Subcutaneous abdominal adipose tissue (tissue), 5 donors: Measurements from ENCODE around the gene WDR4.
"Not testable (repeated sequence)": the region's sequence is repeated elsewhere in the genome, so short reads cannot be mapped to it uniquely, and the experiment has no call there.

Experiments used
- H3K27ac ChIP-seq: one replicate; pipeline ENCODE4 v1.7.0; 2013; ENCODE audit warnings: low read depth, mild to moderate bottlenecking, inconsistent platforms, low read length, moderate library complexity
- H3K27me3 ChIP-seq, 5 donors: one replicate each; pipeline ENCODE4 v1.7.0; 2013; ENCODE audit warnings: low read length in 5 of 5, inconsistent platforms in 1 of 5; ENCODE audit not compliant: control insufficient read depth in 5 of 5, insufficient read depth in 4 of 5
- H3K36me3 ChIP-seq, 5 donors: one replicate each; pipeline ENCODE4 v1.7.0; 2013; ENCODE audit warnings: low read length in 5 of 5; ENCODE audit not compliant: control insufficient read depth in 5 of 5, insufficient read depth in 5 of 5
- H3K4me1 ChIP-seq, 5 donors: one replicate each; pipeline ENCODE4 v1.7.0; 2013; ENCODE audit warnings: low read length in 5 of 5, mild to moderate bottlenecking in 3 of 5, moderate library complexity in 1 of 5; ENCODE audit not compliant: control insufficient read depth in 5 of 5, insufficient read depth in 5 of 5
- H3K4me3 ChIP-seq, 5 donors: one replicate each; pipeline ENCODE4 v1.7.0; 2013; ENCODE audit warnings: low read length in 5 of 5, low read depth in 1 of 5
- H3K9ac ChIP-seq, 5 donors: one replicate each; pipeline ENCODE4 v1.7.0; 2013; ENCODE audit warnings: low read length in 5 of 5, mild to moderate bottlenecking in 4 of 5, moderate library complexity in 3 of 5
- H3K9me3 ChIP-seq, 5 donors: one replicate each; pipeline ENCODE4 v1.7.0; 2013; ENCODE audit warnings: low read length in 5 of 5; ENCODE audit not compliant: control insufficient read depth in 5 of 5
- donor health status: healthy.
- donor health status: healthy.
- donor health status: healthy.
- donor health status: healthy.
- donor health status: healthy.

The WDR4 gene

DNA sequence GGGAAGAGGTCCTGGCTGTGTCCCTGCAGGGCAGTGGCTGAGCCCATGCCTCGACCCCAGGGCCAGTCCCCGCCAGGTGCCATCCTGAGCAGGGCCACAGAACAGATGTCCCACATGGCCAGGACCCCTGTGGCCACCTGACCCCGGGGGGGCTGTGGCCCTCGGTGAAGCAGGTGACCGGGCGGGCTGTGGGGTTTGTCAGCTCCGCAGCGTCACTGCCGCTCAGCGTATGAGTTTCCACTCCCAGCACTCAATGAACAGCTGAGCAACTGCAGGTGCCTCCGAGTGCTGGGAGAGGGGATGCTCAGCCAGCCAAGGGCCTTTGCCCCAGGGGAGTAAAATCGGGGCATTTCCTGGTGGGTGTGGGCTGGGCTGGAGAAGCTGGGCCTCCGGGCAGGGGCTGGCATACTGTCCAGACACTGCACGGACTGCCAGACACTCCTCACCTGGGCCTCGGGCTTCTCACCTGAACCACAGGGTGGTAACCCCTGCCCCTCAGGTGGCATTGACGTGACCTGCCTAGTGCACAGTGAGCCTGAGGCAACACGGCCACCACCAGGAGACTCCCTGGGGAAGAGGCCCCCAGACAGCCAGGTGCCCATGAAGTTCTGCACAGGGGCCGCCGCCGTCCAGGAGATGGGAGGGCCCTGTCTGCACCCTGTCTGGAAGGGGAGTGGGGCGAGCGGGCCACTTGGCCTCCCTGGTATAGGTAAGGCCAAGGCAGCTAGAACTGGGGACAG lies 37.3 kb downstream of the WDR4 start:
- H3K4me3 ChIP-seq, H3K9ac ChIP-seq, H3K27me3 ChIP-seq, H3K9me3 ChIP-seq, H3K27ac ChIP-seq: not testable (repeated sequence)
- peaks cover 2 to 16% (median 8%) of the 10 kb centered on the region in 5 donors for H3K4me1 ChIP-seq
- H3K36me3 ChIP-seq = peaks cover 0 to 66% (median 54%) of the 10 kb centered on the region in 5 donors

DNA sequence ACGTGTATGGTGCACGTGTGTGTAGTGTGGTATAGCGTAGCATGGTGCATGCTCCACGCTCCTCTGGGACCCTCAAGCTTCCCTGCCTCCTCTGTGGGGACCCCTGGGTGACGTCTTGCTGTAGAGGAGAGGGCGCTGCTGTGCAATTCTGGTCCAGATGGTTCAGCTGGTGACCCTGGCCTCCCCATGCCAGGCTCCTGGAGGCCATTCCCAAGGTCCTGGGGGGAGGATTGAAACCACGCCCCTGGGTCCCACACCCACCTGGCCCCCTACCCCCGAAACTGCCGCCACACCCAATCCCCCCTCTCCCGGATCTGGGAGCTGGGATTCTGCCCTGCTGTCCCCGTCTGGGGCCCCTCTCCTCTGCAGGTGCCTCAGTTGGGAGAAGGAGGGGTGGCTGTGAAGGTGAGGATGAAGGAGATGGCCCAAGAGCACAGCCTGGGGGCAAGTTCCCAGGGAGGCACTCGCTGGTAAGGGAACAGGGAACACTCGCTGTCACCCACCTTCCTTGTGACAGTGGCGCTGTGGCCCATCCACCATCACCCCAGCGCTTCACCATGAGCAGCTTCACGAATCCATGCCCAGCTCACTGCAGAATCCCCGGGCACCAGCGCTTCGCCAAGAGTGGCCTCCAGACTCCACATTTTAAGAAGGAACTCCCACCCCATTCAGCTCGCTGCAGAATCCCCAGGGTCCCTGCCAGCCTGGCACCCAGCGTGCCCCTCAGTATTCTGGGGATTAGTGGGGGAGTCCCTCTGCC lies 38.0 kb downstream of the WDR4 start:
- Histone ChIP-seq H3K4me3 (no peak overlapping the region), H3K9me3 (no peaks in the 10 kb centered on the region), H3K27me3 (no peaks in the 10 kb centered on the region), H3K27ac (no peak overlapping the region), H3K36me3 (peaks cover 0 to 60% (median 51%) of the 10 kb centered on the region in 5 donors), H3K4me1 (peaks cover 2 to 16% (median 8%) of the 10 kb centered on the region in 5 donors), H3K9ac (no peak overlapping the region)

DNA sequence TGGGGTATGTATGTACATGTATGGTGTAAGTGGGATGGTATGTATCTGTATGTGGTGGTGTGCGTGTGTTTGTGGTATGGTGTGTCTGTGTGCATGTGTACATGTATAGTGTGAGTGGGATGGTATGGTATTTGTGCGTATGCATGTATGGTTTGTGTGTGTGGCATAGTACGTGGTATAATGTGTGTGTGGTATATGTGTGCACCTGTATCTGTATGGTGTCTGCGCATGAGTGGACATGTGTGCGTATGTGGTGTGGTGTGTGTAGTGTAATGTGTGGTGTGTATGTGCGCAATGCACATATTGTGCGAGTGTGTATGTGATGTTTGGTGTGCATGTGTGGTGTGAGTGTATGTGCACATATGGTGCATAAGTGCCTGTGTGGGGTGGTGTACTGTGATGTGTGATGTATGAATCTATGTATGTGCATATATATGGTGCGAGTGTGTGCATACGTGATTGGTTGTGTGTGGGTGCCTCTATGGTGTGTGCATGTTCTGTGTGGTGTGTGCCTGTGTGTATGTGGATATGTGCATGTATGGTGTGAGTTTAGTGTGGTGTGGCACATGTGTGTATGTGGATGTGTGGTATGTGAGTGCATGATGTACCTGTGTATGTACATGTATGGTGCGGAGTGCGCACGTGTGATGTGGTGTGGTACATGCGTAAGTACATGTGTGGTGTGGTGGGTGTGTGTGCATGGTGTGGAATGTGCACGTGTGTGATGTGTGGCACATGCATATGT lies 38.8 kb downstream of the WDR4 start:
- Histone ChIP-seq H3K4me3 (no peak overlapping the region), H3K9me3 (no peaks in the 10 kb centered on the region), H3K27me3 (no peaks in the 10 kb centered on the region), H3K4me1 (peaks cover 2 to 14% (median 8%) of the 10 kb centered on the region in 5 donors), H3K9ac (no peak overlapping the region), H3K27ac (no peak overlapping the region), H3K36me3 (peaks cover 0 to 53% (median 45%) of the 10 kb centered on the region in 5 donors)

DNA sequence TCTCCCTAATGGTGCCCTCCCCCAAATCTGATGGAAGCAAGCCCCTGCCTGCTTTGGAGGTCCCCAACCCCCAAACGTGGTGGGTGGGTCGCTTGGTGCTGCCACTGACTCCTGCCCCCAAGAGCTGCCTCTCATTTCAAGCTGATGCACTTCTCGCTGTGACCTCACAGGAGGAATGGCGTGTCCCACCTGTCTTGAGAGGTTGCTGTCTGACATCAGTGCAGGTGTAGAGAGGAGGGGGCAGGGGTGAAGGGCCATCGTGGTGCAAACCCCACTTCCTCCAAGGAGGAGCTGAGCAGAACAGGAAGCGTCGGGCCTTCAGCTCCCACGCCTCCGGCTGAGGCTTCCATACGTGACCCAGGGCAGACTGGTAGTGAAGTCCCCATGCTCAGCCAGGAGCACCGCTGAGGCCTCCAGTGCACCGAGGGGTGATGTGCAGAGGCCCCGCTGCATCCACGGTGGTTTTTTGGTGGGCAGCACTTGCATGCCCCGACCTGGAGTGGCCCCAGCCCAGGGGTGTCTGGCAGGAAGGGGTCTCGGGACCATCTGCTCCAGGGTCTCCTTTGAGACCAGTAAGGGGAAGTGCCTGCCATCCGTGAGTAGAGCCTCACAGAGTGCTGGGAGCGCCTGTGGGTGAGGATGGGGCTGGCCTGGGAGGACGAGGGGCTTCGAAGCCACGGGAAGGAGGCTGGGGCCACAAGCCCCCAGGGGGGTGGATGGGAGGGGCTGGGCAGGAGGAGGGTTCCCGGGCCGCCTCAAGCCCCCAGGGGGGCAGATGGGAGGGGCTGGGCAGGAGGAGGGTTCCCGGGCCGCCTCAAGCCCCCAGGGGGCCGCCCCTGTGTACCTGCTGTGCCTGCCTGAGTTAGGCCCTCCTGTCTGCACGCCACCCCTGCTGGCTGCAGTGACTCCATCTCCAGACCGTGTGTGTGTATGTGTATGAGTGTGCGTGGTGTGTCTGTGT lies 39.8 kb downstream of the WDR4 start:
- Histone ChIP-seq H3K36me3 (peaks cover 0 to 43% (median 38%) of the 10 kb centered on the region in 5 donors), H3K27me3 (no peaks in the 10 kb centered on the region), H3K9me3 (no peaks in the 10 kb centered on the region), H3K27ac (no peak overlapping the region), H3K9ac (no peak overlapping the region), H3K4me3 (no peak overlapping the region), H3K4me1 (peaks cover 0 to 4% (median 2%) of the 10 kb centered on the region in 5 donors)

DNA sequence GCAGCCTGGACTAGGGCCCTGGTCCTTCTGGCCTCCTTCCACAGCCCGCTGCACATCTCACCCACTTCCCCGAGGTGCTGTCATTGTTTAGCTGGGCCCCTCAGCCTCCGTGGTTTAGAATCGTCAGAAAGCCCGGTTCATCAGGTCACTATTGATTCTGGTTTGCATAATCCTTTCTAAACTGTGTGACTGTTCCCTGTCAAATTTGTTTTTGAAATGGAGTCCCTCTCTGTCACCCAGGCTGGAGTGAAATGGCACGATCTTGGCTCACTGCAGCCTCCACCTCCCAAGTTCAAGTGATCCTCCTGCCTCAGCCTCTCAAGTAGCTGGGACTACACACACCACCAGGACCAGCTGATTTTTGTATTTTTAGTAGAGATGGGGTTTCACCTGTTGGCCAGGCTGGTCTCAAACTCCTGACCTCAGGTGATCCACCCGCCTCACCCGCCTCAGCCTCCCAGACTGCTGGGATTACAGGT lies 41.1 kb downstream of the WDR4 start:
- not testable (repeated sequence) for H3K9ac ChIP-seq, H3K9me3 ChIP-seq, H3K27me3 ChIP-seq, H3K4me1 ChIP-seq, H3K4me3 ChIP-seq, H3K27ac ChIP-seq
- H3K36me3 ChIP-seq = peaks cover 0 to 39% (median 33%) of the 10 kb centered on the region in 5 donors

DNA sequence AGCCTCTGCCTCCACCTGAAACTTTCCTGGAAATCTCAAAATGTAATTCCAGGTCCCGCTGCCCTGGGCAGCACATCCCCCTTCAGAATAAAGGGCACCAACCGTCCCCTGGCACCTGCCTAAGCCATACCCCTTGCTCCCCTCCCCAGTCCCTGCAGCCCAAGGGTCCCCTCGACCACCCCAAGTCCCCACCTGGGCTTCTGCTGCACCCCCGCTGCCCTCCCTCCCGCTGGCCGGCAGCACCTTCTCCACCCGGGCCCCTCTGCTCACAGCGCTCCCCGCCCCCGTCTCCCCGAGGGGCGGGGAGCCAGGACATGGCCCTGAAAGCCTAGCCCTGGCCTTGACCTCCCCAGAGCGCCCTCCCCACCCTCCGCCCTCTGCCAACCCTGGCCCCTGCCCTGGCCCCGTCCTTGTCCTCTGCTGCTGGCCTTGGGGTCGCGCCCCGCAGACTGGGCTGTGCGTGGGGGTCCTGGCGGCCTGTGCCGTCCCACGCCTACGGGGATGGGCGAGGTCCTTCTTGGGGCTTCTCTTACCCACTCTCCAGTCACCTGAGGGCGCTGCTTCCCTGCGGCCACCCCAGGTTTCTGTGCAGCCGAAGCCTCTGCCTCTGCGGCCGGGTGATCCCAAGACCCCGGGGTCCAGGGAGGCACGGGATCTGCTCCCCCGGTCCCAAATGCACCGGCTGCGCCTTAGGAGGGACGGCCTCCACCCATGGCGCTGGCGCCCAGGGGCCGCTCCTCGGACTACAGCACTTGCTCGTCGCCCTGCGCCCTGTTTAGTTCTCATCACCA lies 41.7 kb downstream of the WDR4 start:
- Histone ChIP-seq H3K4me3 (no peak overlapping the region), H3K9ac (no peak overlapping the region), H3K27me3 (peaks cover 2 to 7% (median 3%) of the 10 kb centered on the region in 5 donors), H3K27ac (no peak overlapping the region), H3K9me3 (no peaks in the 10 kb centered on the region), H3K4me1 (peaks cover 0 to 8% (median 7%) of the 10 kb centered on the region in 5 donors), H3K36me3 (peaks cover 0 to 36% (median 29%) of the 10 kb centered on the region in 5 donors)

DNA sequence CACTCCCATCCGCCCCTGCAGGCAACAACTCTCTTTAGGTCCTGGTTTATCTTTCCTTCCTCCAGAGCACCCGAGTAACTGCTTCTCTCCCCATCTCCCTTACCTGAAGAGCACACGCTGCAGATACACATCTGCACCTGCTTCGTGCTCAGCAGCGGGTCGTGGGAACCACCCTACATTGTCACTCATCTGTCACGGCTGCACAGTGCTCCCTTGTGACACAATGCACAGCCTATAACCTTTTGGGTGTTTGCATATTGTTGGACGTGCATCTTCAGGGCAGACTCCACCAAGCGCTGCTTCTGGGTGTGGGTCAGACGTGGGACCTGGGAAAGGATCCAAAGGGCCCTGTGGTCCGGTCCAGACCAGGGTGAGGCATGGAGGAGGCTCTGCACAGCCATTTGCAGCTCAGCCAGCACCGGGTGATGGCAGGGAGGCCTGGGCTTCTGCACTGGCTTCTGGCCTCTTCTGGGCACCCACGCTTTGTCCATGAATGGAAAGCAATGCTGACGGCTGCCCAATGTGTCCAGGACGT lies 42.5 kb downstream of the WDR4 start:
- Histone ChIP-seq H3K4me3 (no peak overlapping the region), H3K4me1 (peaks cover 0 to 8% (median 7%) of the 10 kb centered on the region in 5 donors), H3K9ac (no peak overlapping the region), H3K36me3 (peaks cover 0 to 29% (median 23%) of the 10 kb centered on the region in 5 donors), H3K27ac (no peak overlapping the region), H3K27me3 (peaks cover 2 to 8% (median 5%) of the 10 kb centered on the region in 5 donors), H3K9me3 (no peaks in the 10 kb centered on the region)

DNA sequence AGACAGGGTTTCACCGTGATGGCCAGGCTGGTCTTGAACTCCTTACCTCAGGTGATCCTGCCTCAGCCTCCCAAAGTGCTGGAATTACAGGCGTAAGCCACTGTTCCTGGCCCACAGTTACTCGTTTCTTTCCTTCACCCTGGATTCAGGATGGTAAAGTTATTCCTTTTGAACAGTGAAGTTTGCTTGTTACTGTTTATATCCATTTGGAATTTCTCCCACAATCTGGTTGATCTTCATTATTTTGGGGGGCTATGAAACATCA lies 43.0 kb downstream of the WDR4 start:
- Histone ChIP-seq H3K36me3 (peaks cover 0 to 25% (median 21%) of the 10 kb centered on the region in 5 donors), H3K9ac (no peak overlapping the region), H3K9me3 (no peaks in the 10 kb centered on the region), H3K4me1 (peaks cover 0 to 8% (median 7%) of the 10 kb centered on the region in 5 donors), H3K27ac (no peak overlapping the region), H3K4me3 (no peak overlapping the region), H3K27me3 (peaks cover 2 to 11% (median 8%) of the 10 kb centered on the region in 5 donors)
